SU-DHL-6 (cell line): ENCODE results near the gene OPHN1.

Experiments used
- CTCF ChIP-seq: fragments of 200-600 bp; sonication (generic); IDR thresholded peaks from one replicate; pipeline ENCODE4 v1.5.1; 2017; ENCODE audit warnings: antibody characterized with exemption, mild to moderate bottlenecking, low read length, moderate library complexity; ENCODE audit not compliant: insufficient read depth, poor library complexity, severe bottlenecking
- EZH2phosphoT487 ChIP-seq: fragments of 200-600 bp; sonication (generic), shearing (Covaris generic); conservative IDR thresholded peaks from 2 replicates; pipeline ENCODE4 v1.6.1; 2018; ENCODE audit warnings: mild to moderate bottlenecking, antibody characterized with exemption, low read length, moderate library complexity, mixed read lengths

DNA sequence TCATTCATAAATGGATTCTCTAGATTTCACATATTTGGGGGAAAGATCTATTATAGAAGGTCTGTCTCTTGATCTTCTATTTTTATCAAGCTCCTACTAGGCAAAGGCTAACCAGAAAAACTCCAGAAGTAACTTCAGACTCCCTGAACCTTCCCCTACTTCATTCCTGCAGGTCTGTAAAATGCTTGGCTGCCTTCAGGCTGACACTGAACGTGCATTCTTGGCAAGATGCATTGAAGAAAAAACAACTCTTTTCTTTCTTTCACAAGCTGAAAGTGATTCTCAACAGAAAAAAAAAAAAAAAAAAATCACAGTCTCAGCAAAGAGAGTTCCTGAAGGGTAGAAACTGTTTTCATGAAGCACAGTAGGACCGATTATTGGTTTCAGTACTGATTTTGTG is 12.7 kb downstream of the OPHN1 start:
- no peak for TF ChIP-seq CTCF
- no peak for TF ChIP-seq EZH2phosphoT487
